ENCODE measurements around the gene ELF4. TPM values are rescaled to one million over a fixed set of nuclear protein-coding genes. Genes with fewer than 3 reads are reported as not detected.

The ELF4 gene
- total RNA-seq, 1 experiment from 2014 or later = 19.5 TPM

DNA sequence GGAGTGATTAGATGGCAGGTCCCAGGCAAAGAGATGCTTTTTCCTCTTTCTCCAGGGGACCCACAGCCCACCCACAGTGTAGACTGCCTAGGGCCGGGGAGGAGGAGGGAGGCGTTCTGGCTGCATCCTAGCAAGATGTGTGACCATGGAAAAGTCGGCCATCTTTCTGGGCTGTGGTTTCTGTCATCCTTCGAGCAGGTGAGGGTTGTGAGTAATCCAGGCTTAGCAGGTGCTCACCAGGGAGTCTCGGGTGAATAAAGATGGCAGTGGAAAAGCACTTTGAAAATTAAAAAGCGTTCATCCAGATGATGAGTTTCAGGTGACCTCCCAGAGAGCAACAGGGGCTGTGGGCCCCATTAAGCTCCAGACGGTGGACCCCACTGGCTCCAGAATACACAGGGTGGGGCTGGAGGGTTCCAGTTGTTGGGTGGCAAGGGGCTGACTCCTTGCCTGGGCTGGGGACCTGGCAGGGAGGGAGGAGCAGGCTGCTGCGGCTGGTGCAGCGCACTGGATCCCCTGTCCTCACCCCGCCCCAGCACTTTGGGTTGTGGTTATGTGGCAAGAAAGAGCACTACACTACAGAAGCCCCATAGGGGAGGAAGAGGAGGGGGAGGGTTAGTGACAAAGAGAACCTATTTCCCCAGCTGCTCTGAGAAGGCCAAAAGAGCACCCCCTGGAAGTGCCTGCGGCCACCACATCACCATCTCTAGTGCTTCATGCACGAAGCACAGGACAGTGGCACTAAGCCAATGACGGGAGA lies 23.7 kb downstream of the ELF4 start:
- H3K27ac Mint-ChIP-seq (ENCODE audit: low read depth, unreplicated experiment) = no peak overlapping the region
- no peaks in the 10 kb centered on the region for H3K27me3 Mint-ChIP-seq (ENCODE audit: insufficient read depth, unreplicated experiment)
- H3K4me3 Mint-ChIP-seq (ENCODE audit: unreplicated experiment) = no peak overlapping the region
- H3K4me1 Mint-ChIP-seq (ENCODE audit: insufficient read depth, unreplicated experiment) = no peaks in the 10 kb centered on the region
- peaks cover 9% of the 10 kb centered on the region for H3K36me3 Mint-ChIP-seq (ENCODE audit: insufficient read depth, unreplicated experiment)
- DNase-seq (ENCODE audit: unreplicated experiment) = no peak
- POLR2A ChIA-PET = no interaction called here
- TF ChIP-seq, protein P1, sequence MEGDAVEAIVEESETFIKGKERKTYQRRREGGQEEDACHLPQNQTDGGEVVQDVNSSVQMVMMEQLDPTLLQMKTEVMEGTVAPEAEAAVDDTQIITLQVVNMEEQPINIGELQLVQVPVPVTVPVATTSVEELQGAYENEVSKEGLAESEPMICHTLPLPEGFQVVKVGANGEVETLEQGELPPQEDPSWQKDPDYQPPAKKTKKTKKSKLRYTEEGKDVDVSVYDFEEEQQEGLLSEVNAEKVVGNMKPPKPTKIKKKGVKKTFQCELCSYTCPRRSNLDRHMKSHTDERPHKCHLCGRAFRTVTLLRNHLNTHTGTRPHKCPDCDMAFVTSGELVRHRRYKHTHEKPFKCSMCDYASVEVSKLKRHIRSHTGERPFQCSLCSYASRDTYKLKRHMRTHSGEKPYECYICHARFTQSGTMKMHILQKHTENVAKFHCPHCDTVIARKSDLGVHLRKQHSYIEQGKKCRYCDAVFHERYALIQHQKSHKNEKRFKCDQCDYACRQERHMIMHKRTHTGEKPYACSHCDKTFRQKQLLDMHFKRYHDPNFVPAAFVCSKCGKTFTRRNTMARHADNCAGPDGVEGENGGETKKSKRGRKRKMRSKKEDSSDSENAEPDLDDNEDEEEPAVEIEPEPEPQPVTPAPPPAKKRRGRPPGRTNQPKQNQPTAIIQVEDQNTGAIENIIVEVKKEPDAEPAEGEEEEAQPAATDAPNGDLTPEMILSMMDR (IDR thresholded peaks at IDR 0.05; ENCODE audit: unreplicated experiment) = no peak
- CTCF ChIA-PET = interaction anchor here (0.6 to 1.2 kb wide), 6 partner anchors 8 to 105 kb away, joined by 3 to 5 read pairs (median 3); no protein-coding TSS in a partner anchor
- no TSS peak for BruUV-seq (replicated peaks)
- H3K9me3 Mint-ChIP-seq (ENCODE audit: unreplicated experiment) = no peaks in the 10 kb centered on the region
- intact Hi-C loops (cut with micrococcal nuclease) = no loop called here

DNA sequence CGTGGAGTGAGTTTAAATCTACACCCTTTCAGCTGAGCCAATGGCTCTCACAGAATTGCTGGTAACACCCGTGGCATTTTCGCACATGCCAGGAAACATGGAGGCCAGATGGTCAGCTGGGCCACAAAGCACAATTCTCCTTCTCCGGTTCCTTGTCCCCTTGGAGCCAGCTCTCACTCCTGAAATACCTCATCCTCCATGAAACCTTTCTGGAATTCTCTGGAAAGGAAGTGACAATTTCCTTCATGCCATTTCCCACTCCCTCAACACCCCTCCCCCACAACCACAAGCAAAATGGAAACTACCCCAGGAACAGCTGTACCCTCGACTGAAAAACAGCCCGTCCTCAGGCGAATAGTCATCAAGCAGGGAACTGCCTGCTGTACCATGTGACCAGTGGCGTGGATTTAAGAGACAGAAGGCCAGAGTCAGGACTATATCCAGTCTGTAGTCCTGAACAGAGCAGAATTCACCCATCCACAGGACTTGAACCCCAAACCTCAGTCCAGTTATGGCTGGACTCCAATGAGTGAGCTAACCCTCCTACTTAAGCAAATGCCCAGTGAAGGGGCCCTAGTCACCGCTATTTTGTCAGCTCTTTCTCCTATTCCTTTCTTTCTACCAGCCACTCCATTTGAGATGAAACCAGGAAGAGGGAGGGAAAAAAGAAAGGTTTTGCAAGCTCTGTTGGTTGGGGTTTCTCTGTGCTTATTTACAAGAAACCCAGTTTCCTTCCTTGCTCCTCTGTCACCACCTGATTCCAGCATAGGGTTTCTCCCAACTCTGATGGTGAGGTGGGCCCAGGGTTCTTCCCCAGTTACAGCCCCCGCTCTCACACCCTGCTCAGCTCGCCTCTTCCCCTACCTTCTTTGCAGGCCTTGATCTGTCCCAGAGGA lies 24.5 kb downstream of the ELF4 start:
- H3K27ac Mint-ChIP-seq (ENCODE audit: low read depth, unreplicated experiment) = no peak overlapping the region
- no peaks in the 10 kb centered on the region for H3K9me3 Mint-ChIP-seq (ENCODE audit: unreplicated experiment)
- no peak for DNase-seq (ENCODE audit: unreplicated experiment)
- no TSS peak for BruUV-seq (replicated peaks)
- no peak overlapping the region for H3K4me3 Mint-ChIP-seq (ENCODE audit: unreplicated experiment)
- intact Hi-C loops (cut with micrococcal nuclease) = no loop called here
- H3K27me3 Mint-ChIP-seq (ENCODE audit: insufficient read depth, unreplicated experiment) = no peaks in the 10 kb centered on the region
- H3K36me3 Mint-ChIP-seq (ENCODE audit: insufficient read depth, unreplicated experiment) = peaks cover 9% of the 10 kb centered on the region
- CTCF ChIA-PET = interaction anchor here (0.6 to 0.9 kb wide), 6 partner anchors 9 to 90 kb away, joined by 3 to 4 read pairs (median 3); no protein-coding TSS in a partner anchor
- TF ChIP-seq, protein P1 (IDR thresholded peaks at IDR 0.05; ENCODE audit: unreplicated experiment) = no peak
- POLR2A ChIA-PET = no interaction called here
- no peaks in the 10 kb centered on the region for H3K4me1 Mint-ChIP-seq (ENCODE audit: insufficient read depth, unreplicated experiment)

DNA sequence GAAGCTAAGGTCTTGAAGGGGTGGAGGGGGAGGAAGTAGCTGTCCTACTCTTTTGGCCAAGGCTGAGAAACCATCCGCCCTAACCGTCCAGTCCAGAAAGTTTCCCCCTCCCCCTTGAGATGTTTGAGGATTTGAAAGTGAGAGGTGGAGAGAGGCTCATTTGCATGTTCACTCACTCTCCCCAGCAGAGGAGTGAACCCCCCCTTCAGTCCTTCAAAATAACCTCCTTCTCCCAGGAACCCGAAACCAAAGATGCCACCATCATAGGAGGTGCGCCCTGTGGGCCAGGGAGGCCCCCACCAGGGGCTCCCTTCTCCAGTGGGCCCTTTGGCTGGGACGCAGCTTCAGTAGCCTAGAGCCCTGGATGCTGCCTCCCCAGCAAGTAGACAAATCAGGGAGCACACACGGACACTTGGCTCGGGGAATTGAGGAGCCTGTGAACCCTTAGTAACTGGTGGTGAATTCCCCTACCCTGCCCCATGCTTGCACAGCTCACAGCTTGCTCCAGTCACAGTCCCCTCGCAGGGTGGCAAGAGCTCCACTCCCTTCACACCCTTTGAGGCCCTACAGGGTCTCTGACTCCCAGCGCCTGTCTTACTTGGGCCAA lies 25.6 kb downstream of the ELF4 start:
- Mint-ChIP-seq H3K4me3 (ENCODE audit: unreplicated experiment) (no peak overlapping the region), H3K27me3 (ENCODE audit: insufficient read depth, unreplicated experiment) (peaks cover 2% of the 10 kb centered on the region), H3K27ac (ENCODE audit: low read depth, unreplicated experiment) (no peak overlapping the region), H3K9me3 (ENCODE audit: unreplicated experiment) (no peaks in the 10 kb centered on the region), H3K4me1 (ENCODE audit: insufficient read depth, unreplicated experiment) (no peaks in the 10 kb centered on the region), H3K36me3 (ENCODE audit: insufficient read depth, unreplicated experiment) (peaks cover 14% of the 10 kb centered on the region)
- ChIA-PET POLR2A (no interaction called here), CTCF (interaction anchor here (0.6 to 0.9 kb wide), 2 partner anchors 104 to 109 kb away, joined by 3 read pairs; no protein-coding TSS in a partner anchor)
- intact Hi-C loops (cut with micrococcal nuclease) = no loop called here
- DNase-seq (ENCODE audit: unreplicated experiment) = no peak
- TF ChIP-seq, protein P1 (IDR thresholded peaks at IDR 0.05; ENCODE audit: unreplicated experiment) = no peak
- no TSS peak for BruUV-seq (replicated peaks)
